HG02588 (cell line): ENCODE results near the gene AGPAT3.
A peak's percentile ranks its signal among the peaks of the same experiment; 100 is the strongest.

Experiments
- ATAC-seq: cut with Tn5 transposase; IDR thresholded peaks from one replicate; pipeline ENCODE4 v1.9.1; 2021; ENCODE audit warnings: mild to moderate bottlenecking, moderate library complexity; ENCODE audit not compliant: unreplicated experiment

AGPAT3 gene

DNA sequence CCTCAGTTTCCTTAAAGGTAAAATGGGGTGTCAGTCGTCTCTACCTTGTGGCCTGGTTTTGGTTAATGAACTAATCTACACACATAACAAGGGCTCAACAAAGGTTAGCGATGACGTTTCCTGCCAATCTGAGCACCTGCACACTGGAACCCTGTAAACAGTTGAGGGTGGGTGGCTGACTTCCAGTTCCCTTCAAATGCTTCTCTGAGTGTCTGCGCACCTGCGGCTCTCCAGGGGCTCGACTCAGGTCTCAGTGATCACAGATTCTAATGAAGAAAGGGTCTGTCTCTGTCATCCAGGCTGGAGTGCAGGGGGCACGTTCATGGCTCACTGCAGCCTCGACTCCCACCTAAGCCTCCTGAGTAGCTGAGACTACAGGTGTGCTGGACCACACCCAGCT lies 3.3 kb upstream of the AGPAT3 start:
- ATAC-seq, result no peak

GRCh38 chr21:43864313-43864961 lies 586 bp upstream of the AGPAT3 start:
- no peak for ATAC-seq

DNA sequence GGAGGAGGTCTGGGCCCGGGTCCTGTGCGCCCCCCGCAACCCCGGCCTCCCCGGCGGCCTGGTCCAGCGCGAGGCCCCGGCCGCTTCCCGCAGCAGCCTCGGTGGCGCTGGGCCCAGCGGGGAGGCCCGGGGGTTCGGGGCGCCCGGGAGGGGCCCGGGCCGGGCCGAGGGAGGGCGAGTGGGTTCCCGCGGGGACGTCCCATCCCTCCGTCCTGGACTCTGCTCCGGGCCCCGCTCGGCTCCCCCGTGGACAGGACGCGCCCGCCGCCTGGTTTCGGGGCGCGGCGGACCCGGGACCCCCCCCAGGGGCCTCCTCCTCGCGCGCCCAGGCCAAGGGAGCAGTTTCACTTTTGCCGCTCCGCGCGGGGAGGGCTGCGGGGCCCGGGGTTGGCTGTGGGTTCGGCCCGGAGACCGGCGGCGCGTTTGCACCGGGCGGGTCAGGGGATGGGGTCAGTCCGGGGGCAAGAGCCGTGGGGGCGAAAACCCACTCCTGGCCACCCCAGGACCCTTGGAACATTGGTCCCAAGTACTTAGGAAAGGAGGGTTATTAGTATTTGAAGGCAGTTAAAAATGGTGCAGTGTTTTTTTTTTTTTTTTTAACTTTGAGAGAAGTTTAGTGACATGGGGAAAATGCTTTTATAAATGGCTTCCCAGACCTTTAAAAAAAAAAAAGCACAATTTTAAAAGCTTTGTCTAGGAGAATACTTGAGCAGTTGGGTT lies 677 bp downstream of the AGPAT3 start:
- peak; percentile 30 for ATAC-seq

GRCh38 chr21:43866260-43866629 lies 1.2 kb downstream of the AGPAT3 start:
- no peak for ATAC-seq

- no peak for ATAC-seq
These were observed 1.8 kb downstream of the AGPAT3 start for GRCh38 chr21:43866659-43867331.

GRCh38 chr21:43867332-43867703 lies 2.3 kb downstream of the AGPAT3 start:
- no peak for ATAC-seq

GRCh38 chr21:43867948-43868347 lies 2.9 kb downstream of the AGPAT3 start:
- ATAC-seq, result no peak

- no peak for ATAC-seq
These were observed 3.4 kb downstream of the AGPAT3 start for GRCh38 chr21:43868461-43868860.

GRCh38 chr21:43869486-43870325 lies 4.7 kb downstream of the AGPAT3 start:
- ATAC-seq, result no peak

- no peak for ATAC-seq
These were observed 6.5 kb downstream of the AGPAT3 start for GRCh38 chr21:43871487-43871886.

DNA sequence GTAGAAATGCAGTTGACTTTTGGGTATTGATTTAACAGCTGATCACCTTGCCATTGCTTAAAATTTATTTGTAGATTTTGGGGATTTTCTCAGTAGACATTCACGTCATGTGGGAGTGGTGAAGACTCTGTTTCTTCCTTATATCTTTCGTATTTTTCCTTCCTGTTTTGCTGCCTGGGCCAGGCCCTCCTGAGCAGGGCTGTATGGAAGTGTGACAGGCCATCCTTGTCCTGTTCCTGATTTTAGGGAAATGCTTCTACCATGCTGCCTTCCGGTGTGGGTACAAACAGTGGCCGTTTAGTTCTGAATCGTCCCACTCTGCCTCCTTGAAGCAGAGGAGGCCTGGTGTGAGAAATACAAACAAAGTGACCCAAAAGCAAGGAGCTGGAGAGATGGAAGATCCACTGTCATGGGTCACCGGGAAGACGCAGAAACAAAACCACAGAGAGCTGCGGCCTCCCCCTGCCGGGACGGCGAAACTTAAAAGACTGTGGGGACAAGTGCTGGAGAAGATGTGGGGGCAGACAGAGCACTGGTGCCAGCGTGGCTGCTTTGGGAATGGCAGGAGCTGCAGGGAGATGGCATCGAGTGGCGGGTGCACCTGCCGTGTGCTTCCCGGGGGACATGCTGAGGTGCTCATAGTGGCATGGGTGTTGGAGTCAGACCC lies 7.6 kb downstream of the AGPAT3 start:
- no peak for ATAC-seq

DNA sequence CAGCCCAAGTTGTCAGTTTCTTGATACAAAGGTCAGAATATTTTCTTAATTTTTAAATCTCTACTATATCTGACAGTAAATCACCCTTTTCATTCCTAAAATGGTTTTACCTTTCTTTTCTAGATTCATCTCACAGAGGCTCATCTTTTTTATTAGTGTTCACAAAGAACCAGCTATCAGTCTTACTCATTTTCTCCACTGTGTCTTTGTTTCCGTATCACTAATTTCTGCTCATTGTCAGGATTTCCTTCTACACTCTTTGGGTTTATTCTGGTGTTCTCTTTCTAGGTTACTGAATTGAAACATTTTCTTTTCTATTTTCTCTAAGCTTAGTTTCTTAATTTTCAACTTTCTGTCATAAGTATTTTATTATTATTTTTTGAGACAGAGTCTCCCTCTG lies 8.7 kb downstream of the AGPAT3 start:
- no peak for ATAC-seq

DNA sequence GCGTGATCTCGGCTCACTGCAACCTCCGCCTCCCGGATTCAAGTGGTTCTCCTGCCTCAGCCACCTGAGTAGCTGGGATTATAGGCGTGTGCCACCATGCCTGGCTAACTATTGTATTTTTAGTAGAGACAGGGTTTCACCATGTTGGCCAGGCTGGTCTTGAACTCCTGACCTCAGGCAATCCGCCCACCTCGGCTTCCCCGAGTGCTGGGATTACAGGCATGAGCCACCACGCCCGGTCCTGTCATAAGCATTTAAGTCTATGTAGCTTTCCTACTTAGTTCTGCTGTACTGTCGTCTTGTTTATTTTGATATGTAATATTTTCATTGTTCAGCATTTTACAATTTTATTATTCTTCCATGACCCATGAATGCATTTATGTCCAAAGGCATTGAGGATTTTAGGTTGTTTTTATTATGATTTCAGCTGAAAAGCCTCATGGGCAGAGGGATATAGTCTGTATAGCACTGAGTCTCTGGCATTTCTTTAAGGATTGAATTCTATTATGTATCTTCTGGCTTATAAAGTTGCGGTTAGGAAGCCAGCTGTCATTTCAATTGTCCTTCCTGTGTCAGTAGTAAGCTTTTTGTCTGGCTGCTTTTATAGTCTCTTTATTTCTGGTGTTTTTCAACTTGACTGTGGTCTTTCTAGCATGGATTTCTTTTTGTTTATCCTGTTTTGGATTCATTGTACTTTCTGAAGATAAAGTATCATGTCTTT lies 9.2 kb downstream of the AGPAT3 start:
- ATAC-seq, result no peak

- ATAC-seq, result no peak
These were observed 11.6 kb downstream of the AGPAT3 start for GRCh38 chr21:43876605-43877004.

DNA sequence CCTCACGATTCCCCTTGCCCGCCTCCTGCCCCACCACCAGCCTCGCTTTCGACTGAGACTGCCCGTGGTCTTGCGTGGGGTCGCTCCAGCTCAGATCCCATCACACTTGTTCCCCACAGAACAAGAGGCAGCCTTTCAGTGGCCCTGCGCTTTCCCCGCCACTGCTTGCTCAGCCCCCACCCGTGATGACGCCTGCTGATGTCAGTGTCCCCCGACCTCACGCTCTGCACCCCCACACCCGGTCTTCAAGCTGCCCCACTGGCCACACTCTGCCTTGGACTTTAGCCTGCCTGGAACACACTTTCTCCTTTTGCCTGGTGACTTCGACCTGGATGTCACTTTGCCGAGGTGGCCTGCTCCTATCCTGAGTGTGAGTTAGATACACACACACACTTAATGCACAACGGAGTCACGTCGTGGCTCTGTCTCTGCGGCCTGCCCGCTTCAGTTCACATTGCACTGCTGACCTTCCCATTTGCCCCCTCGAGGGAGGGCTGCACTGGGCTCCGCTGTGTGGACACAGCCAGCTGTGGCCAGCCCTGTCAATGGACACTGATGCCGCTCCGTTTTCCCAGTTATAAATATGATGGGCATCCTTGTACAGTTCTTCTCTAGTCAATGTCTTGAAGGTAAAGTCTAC lies 13.0 kb downstream of the AGPAT3 start:
- no peak for ATAC-seq

GRCh38 chr21:43879348-43880110 lies 14.5 kb downstream of the AGPAT3 start:
- ATAC-seq, result no peak

GRCh38 chr21:43880111-43880985 lies 15.3 kb downstream of the AGPAT3 start:
- no peak for ATAC-seq

DNA sequence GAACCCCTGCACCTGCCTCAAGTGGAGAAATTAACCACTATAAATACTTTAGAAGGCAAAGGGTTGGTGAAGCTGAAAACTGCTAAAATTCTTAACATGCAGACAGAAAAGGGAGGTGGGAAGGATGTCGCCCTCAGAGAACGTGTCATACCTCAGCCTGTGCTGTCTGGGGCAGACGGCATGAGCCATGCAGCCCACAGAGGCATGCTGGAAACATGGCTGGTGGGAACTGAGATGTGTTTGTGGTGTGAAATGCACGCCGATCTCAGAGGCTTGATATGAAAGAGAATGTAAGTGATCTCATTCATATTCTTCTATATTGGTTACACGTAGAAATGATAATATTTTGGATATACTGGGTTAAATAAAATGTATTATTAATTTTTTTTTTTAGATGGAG lies 16.3 kb downstream of the AGPAT3 start:
- no peak for ATAC-seq
